Osteoblast (primary cell): ENCODE measurements around the gene FIGNL1. TPM values are rescaled to one million over a fixed set of nuclear protein-coding genes. Genes with fewer than 3 reads are reported as not detected.

Source experiments
- DNase-seq: peaks from one replicate; pipeline ENCODE4 v3.0.0; 2011; ENCODE audit warnings: low spot score, mixed read lengths; ENCODE audit not compliant: insufficient read length; ENCODE audit errors: missing footprints
- H2AFZ ChIP-seq: 2 replicates; pipeline ENCODE4 v1.6.0; 2011; ENCODE audit warnings: mild to moderate bottlenecking, low read length
- H3K27ac ChIP-seq: 2 replicates; pipeline ENCODE4 v1.5.1; 2011; ENCODE audit warnings: mild to moderate bottlenecking, low read depth, low read length, moderate library complexity
- H3K27me3 ChIP-seq: 2 replicates; pipeline ENCODE4 v1.6.0; 2012; ENCODE audit warnings: mild to moderate bottlenecking, control low read depth, inconsistent platforms, low read length, moderate library complexity; ENCODE audit not compliant: insufficient read depth
- H3K36me3 ChIP-seq: 2 replicates; pipeline ENCODE4 v1.5.1; 2011; ENCODE audit warnings: mild to moderate bottlenecking, low read length, control low read depth, moderate library complexity; ENCODE audit not compliant: insufficient read depth
- H3K4me1 ChIP-seq: 2 replicates; pipeline ENCODE4 v1.5.1; 2011; ENCODE audit warnings: mild to moderate bottlenecking, low read length, control low read depth, moderate library complexity; ENCODE audit not compliant: insufficient read depth
- H3K4me2 ChIP-seq: 2 replicates; pipeline ENCODE4 v1.6.0; 2011; ENCODE audit warnings: mild to moderate bottlenecking, low read length; ENCODE audit not compliant: insufficient read depth
- H3K4me3 ChIP-seq: fragments of 200-600 bp; sonication (generic); 3 replicates; pipeline ENCODE4 v1.5.1; 2012; ENCODE audit warnings: mild to moderate bottlenecking, low read length, inconsistent platforms; ENCODE audit not compliant: insufficient read depth
- H3K79me2 ChIP-seq: 2 replicates; pipeline ENCODE4 v1.6.0; 2012; ENCODE audit warnings: mild to moderate bottlenecking, low read length, control low read depth, inconsistent platforms; ENCODE audit not compliant: insufficient read depth
- H3K9me3 ChIP-seq: 2 replicates; pipeline ENCODE4 v1.5.1; 2011; ENCODE audit warnings: low read depth, low read length, control low read depth
- H4K20me1 ChIP-seq: 2 replicates; pipeline ENCODE4 v1.6.0; 2012; ENCODE audit warnings: mild to moderate bottlenecking, low read length, control low read depth; ENCODE audit not compliant: insufficient read depth
- total RNA-seq: library from RNA; depleted of rRNA; stranded (reverse); fragments of >200 nt; gene quantifications from 2 replicates; pipeline ENCODE4 v1.2.3, GENCODE V29; 2012
- TF ChIP-seq, protein P1 (sequence below): IDR thresholded peaks from 2 replicates; pipeline ENCODE4 v1.5.1; 2011; ENCODE audit warnings: mild to moderate bottlenecking, low read depth, low read length, moderate library complexity; ENCODE audit errors: extremely low read depth

FIGNL1 gene
- total RNA-seq, 1 donor: 6.5 TPM

DNA sequence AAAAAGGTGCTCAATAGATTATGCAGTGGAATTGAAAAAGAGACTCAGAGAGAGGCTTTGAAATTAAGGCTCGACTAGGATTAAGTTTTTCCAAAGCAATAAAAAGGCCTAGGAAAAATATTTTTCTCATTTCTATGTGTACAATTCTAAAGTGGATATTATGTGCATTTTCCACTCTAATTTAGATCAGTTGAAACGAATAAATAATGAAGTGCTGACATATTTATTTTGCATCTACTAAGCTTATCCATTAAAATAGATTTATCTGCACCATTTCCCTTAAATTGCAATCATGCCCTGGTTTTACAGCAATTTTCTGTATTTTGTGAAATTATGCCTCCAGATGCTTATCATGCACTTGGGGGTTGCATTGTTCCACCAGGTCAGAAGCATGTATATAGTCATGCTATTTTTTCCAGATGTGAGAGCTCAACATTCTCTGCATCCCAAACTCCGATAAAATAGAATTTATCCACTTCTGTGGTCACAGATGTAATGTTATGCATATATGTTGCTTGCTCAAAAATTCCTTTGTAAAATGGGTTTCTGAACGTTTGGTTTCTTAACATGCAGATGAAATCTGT, 18.3 kb downstream of the FIGNL1 start:
- TF ChIP-seq, protein P1, sequence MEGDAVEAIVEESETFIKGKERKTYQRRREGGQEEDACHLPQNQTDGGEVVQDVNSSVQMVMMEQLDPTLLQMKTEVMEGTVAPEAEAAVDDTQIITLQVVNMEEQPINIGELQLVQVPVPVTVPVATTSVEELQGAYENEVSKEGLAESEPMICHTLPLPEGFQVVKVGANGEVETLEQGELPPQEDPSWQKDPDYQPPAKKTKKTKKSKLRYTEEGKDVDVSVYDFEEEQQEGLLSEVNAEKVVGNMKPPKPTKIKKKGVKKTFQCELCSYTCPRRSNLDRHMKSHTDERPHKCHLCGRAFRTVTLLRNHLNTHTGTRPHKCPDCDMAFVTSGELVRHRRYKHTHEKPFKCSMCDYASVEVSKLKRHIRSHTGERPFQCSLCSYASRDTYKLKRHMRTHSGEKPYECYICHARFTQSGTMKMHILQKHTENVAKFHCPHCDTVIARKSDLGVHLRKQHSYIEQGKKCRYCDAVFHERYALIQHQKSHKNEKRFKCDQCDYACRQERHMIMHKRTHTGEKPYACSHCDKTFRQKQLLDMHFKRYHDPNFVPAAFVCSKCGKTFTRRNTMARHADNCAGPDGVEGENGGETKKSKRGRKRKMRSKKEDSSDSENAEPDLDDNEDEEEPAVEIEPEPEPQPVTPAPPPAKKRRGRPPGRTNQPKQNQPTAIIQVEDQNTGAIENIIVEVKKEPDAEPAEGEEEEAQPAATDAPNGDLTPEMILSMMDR: no peak
- Histone ChIP-seq H4K20me1 (no peaks in the 10 kb centered on the region), H3K4me2 (no peak overlapping the region), H3K79me2 (no peaks in the 10 kb centered on the region), H3K36me3 (no peaks in the 10 kb centered on the region), H2AFZ (no peak overlapping the region), H3K27me3 (no peaks in the 10 kb centered on the region), H3K27ac (no peak overlapping the region), H3K4me1 (peaks cover 17% of the 10 kb centered on the region), H3K9me3 (no peaks in the 10 kb centered on the region), H3K4me3 (no peak overlapping the region)
- DNase-seq: no peak

DNA sequence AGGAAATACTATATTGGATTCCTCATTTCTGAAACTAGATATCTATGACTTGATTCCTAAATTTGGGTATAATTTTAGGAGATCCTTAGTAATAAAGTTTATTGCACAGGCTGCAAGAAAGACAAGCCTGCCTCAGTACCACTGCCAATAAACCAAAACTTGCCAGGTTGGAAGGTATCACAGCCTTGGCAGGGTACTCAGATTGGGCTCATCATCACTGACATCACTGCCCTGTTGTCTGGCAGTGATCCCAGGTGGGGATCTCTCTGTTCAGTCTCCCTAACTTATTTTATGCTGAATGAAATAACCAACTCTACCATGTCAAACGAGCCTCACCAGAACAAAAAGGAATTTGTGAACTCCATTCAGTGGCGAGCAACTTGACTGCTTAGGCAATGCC, 18.8 kb downstream of the FIGNL1 start:
- Histone ChIP-seq H3K9me3 (no peaks in the 10 kb centered on the region), H3K4me3 (no peak overlapping the region), H3K4me1 (peaks cover 14% of the 10 kb centered on the region), H2AFZ (no peak overlapping the region), H3K4me2 (no peak overlapping the region), H4K20me1 (no peaks in the 10 kb centered on the region), H3K27ac (no peak overlapping the region), H3K27me3 (no peaks in the 10 kb centered on the region), H3K36me3 (no peaks in the 10 kb centered on the region), H3K79me2 (no peaks in the 10 kb centered on the region)
- no peak for DNase-seq
- TF ChIP-seq, protein P1: no peak

DNA sequence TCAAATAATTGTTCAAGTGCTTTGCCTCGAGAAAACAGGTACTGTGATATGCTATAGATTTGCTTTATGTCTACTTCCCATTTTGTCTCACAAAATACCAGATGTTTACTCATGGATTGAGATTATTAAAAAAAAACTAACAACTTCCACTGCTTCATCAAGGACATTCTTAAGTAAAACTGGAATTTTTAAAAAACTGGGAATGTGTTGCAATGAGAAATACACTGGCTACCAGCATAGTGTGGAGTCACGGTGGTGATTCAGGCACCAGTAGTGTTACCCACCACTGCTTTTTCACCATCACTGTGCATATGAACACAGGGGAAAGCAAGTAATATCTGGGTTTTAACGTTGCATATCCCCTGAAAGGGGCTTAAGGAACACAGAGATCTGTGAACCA, 21.2 kb downstream of the FIGNL1 start:
- Histone ChIP-seq H3K36me3 (no peaks in the 10 kb centered on the region), H2AFZ (no peak overlapping the region)

DNA sequence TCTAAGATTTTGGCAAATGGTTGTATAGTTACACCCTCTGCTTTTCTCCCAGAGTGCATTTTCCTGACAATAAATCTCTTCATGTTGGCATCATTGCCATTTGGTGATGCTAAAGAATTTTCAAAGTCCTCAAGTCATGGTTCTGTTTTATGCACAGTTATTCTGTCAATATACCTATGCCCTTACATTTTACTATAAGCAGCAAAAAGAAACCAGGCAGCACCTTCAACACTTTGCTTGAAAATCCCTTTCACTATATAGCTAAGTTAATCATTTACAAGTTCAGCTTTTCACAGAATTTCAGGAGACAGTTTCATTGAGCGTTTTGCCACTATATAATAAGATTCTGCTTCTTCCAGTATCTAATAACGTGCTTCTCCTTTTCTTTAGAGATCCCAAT, 22.6 kb downstream of the FIGNL1 start:
- no peak overlapping the region for H3K27ac ChIP-seq
- no peaks in the 10 kb centered on the region for H4K20me1 ChIP-seq
- no peak for DNase-seq
- H3K4me3 ChIP-seq: no peak overlapping the region
- no peaks in the 10 kb centered on the region for H3K79me2 ChIP-seq
- H3K27me3 ChIP-seq: no peaks in the 10 kb centered on the region
- H3K4me2 ChIP-seq: no peak overlapping the region
- no peaks in the 10 kb centered on the region for H3K4me1 ChIP-seq
- H2AFZ ChIP-seq: no peak overlapping the region
- TF ChIP-seq, protein P1: no peak
- H3K9me3 ChIP-seq: no peaks in the 10 kb centered on the region
- no peaks in the 10 kb centered on the region for H3K36me3 ChIP-seq

More for the DNA sequence above, 21.2 kb downstream of the FIGNL1 start:
- H3K4me2 ChIP-seq: no peak overlapping the region
- no peaks in the 10 kb centered on the region for H4K20me1 ChIP-seq
- H3K9me3 ChIP-seq: no peaks in the 10 kb centered on the region
- H3K27me3 ChIP-seq: no peaks in the 10 kb centered on the region
- H3K27ac ChIP-seq: no peak overlapping the region
- DNase-seq: no peak
- H3K79me2 ChIP-seq: no peaks in the 10 kb centered on the region
- TF ChIP-seq, protein P1: no peak
- no peaks in the 10 kb centered on the region for H3K4me1 ChIP-seq
- no peak overlapping the region for H3K4me3 ChIP-seq
